MCF 10A (cell line): ENCODE data around the gene PHF8. TPM values are rescaled to one million over a fixed set of nuclear protein-coding genes. Genes with fewer than 3 reads are reported as not detected.

ENCODE experiments used
- BruUV-seq: library from RNA; stranded (reverse); fragments of 400-500 nt; replicated peaks from 2 replicates; lab custom pipeline; 2021; lab: Mats Ljungman, UMichigan
- CTCF ChIA-PET: fragments of 300-600 bp; sonication (Branson Sonifier 250); formaldehyde crosslinking; extraction: SDS; loops from one replicate; lab custom pipeline; 2021; ENCODE audit warnings: antibody characterized with exemption, inconsistent platforms; lab: Yijun Ruan, JAX
- POLR2A ChIA-PET: fragments of 300-600, 350-650 bp; sonication (Branson Sonifier 250); formaldehyde crosslinking; extraction: SDS; loops from one replicate; lab custom pipeline; 2020; ENCODE audit warnings: antibody characterized with exemption, inconsistent platforms; lab: Yijun Ruan, JAX
- DNase-seq: peaks from one replicate; pipeline ENCODE4 v3.0.0-alpha.2; 2018; ENCODE audit not compliant: unreplicated experiment
- H3K27ac Mint-ChIP-seq: one replicate; pipeline ENCODE4 v1.8.0; 2022; ENCODE audit warnings: mild to moderate bottlenecking, low read depth, mixed read lengths; ENCODE audit not compliant: unreplicated experiment
- H3K27me3 Mint-ChIP-seq: one replicate; pipeline ENCODE4 v1.8.0; 2022; ENCODE audit warnings: mixed read lengths; ENCODE audit not compliant: insufficient read depth, unreplicated experiment
- H3K36me3 Mint-ChIP-seq: one replicate; pipeline ENCODE4 v1.8.0; 2022; ENCODE audit warnings: mild to moderate bottlenecking, moderate library complexity, mixed read lengths; ENCODE audit not compliant: insufficient read depth, unreplicated experiment
- H3K4me1 Mint-ChIP-seq: one replicate; pipeline ENCODE4 v1.8.0; 2022; ENCODE audit warnings: mixed read lengths; ENCODE audit not compliant: insufficient read depth, unreplicated experiment
- H3K4me3 Mint-ChIP-seq: one replicate; pipeline ENCODE4 v1.8.0; 2022; ENCODE audit warnings: mild to moderate bottlenecking, moderate library complexity, mixed read lengths; ENCODE audit not compliant: unreplicated experiment
- H3K9me3 Mint-ChIP-seq: one replicate; pipeline ENCODE4 v1.8.0; 2022; ENCODE audit warnings: mixed read lengths; ENCODE audit not compliant: unreplicated experiment
- CTCF ChIP-seq: fragments of 200-600 bp; IDR thresholded peaks from one replicate; pipeline ENCODE4 v1.8.0; 2022; ENCODE audit warnings: antibody characterized with exemption, mild to moderate bottlenecking; ENCODE audit not compliant: unreplicated experiment
- intact Hi-C: fragments of 100-400 bp; cut with micrococcal nuclease; formaldehyde crosslinking; loops from 2 replicates; pipeline ENCODE4 v1.14.1; 2022
- total RNA-seq: library from RNA; stranded (reverse); gene quantifications from 2 replicates; pipeline ENCODE4 v1.2.3, GENCODE V29; 2022

PHF8 gene
- total RNA-seq, 1 experiment from 2014 or later = 22.5 TPM

- ChIA-PET CTCF (no interaction called here), POLR2A (interaction anchor here (1.3 to 4.1 kb wide), 2 partner anchors 8 to 30 kb away, joined by 5 to 27 read pairs; partner anchors contain the start of gene PHF8)
- no peak for DNase-seq
- Mint-ChIP-seq H3K27me3 (peaks cover 2% of the 10 kb centered on the region), H3K4me1 (no peaks in the 10 kb centered on the region), H3K4me3 (no peak overlapping the region), H3K9me3 (no peaks in the 10 kb centered on the region), H3K36me3 (peaks cover 19% of the 10 kb centered on the region), H3K27ac (no peak overlapping the region)
- intact Hi-C loops = no loop called here
- no TSS peak for BruUV-seq
- TF ChIP-seq CTCF = no peak
Measured at GRCh38 chrX:54074826-54075225, 30.6 kb upstream of the PHF8 start.

- Mint-ChIP-seq H3K9me3 (no peaks in the 10 kb centered on the region), H3K4me3 (no peak overlapping the region), H3K36me3 (peaks cover 4% of the 10 kb centered on the region), H3K27me3 (peaks cover 35% of the 10 kb centered on the region), H3K27ac (no peak overlapping the region), H3K4me1 (no peaks in the 10 kb centered on the region)
- BruUV-seq = no TSS peak
- POLR2A ChIA-PET = interaction anchor here (1.2 kb wide), 1 partner anchor 7 kb away, joined by 5 read pairs; no protein-coding TSS in a partner anchor
- TF ChIP-seq CTCF = no peak
- no peak for DNase-seq
- intact Hi-C loops = no loop called here
- CTCF ChIA-PET = interaction anchor here (0.7 kb wide), 1 partner anchor 1990 kb away, joined by 6 read pairs; no protein-coding TSS in a partner anchor
Measured at GRCh38 chrX:54067766-54068165, 23.5 kb upstream of the PHF8 start.

GRCh38 chrX:54066841-54067240, 22.6 kb upstream of the PHF8 start:
- Mint-ChIP-seq H3K27me3 (peaks cover 35% of the 10 kb centered on the region), H3K9me3 (no peaks in the 10 kb centered on the region)
- peak; percentile 6 for DNase-seq

GRCh38 chrX:54064564-54064963, 20.3 kb upstream of the PHF8 start:
- H3K27ac Mint-ChIP-seq = no peak overlapping the region
- no TSS peak for BruUV-seq
- intact Hi-C loops = no loop called here
- H3K9me3 Mint-ChIP-seq = no peaks in the 10 kb centered on the region
- no peak for DNase-seq
- no peak overlapping the region for H3K4me3 Mint-ChIP-seq
- peaks cover 4% of the 10 kb centered on the region for H3K36me3 Mint-ChIP-seq
- no peak for TF ChIP-seq CTCF
- H3K4me1 Mint-ChIP-seq = no peaks in the 10 kb centered on the region
- H3K27me3 Mint-ChIP-seq = peaks cover 34% of the 10 kb centered on the region
- ChIA-PET CTCF (interaction anchor here (1.1 kb wide), 1 partner anchor 12 kb away, joined by 3 read pairs; no protein-coding TSS in a partner anchor), POLR2A (interaction anchor here (0.9 kb wide), 1 partner anchor 20 kb away, joined by 3 read pairs; the partner anchor contains the start of gene PHF8)

More at GRCh38 chrX:54066841-54067240, 22.6 kb upstream of the PHF8 start:
- BruUV-seq = no TSS peak
- no peak overlapping the region for H3K4me3 Mint-ChIP-seq
- H3K36me3 Mint-ChIP-seq = peaks cover 4% of the 10 kb centered on the region
- intact Hi-C loops = no loop called here
- H3K27ac Mint-ChIP-seq = no peak overlapping the region
- no peaks in the 10 kb centered on the region for H3K4me1 Mint-ChIP-seq
- TF ChIP-seq CTCF = no peak
- CTCF ChIA-PET = interaction anchor here (0.6 to 0.9 kb wide), 3 partner anchors 10 to 155 kb away, joined by 3 to 4 read pairs (median 3); no protein-coding TSS in a partner anchor
- POLR2A ChIA-PET = interaction anchor here (1.2 kb wide), 1 partner anchor 8 kb away, joined by 5 read pairs; no protein-coding TSS in a partner anchor
